Uterus (tissue), 2 donors: ENCODE measurements around the gene DBNDD2.

Experiments
- CTCF ChIP-seq, 4 experiments: fragments of 200-600 bp in 2 of 4; fragments of 450-650 bp in 2 of 4; sonication (generic) in 2 of 4; IDR thresholded peaks; one replicate each; pipeline ENCODE4 v1.5.1; 2016 to 2019; ENCODE audit warnings: antibody characterized with exemption in 4 of 4, mild to moderate bottlenecking in 2 of 4, moderate library complexity in 1 of 4
- POLR2A ChIP-seq, 2 donors: fragments of 450-650 bp; IDR thresholded peaks; one replicate each; pipeline ENCODE4 v1.6.1; 2016; ENCODE audit warnings: antibody characterized with exemption in 2 of 2, mild to moderate bottlenecking in 1 of 2, moderate library complexity in 1 of 2

GRCh38 chr20:45362804-45363610 is 45.1 kb upstream of the DBNDD2 start, which contains the start of gene SYS1:
- peak; percentile 91 to 97 (median 96) for TF ChIP-seq CTCF (IDR thresholded peaks at IDR 0.05)
- peak; percentile 68 to 93 for TF ChIP-seq POLR2A (IDR thresholded peaks at IDR 0.05)
